ELF-1 (cell line): ENCODE data around the gene KRT78.
"Not testable (repeated sequence)": the region's sequence is repeated elsewhere in the genome, so short reads cannot be mapped to it uniquely, and the experiment has no call there.

Source experiments
- DNase-seq: peaks from one replicate; pipeline ENCODE4 v3.0.0-alpha.2; 2016; ENCODE audit warnings: low read depth, low spot score

The KRT78 gene

GRCh38 chr12:52848661-52849255 is at the start of gene KRT78:
Gene KRT78, minus strand, starts transcription at chr12:52848994. Its CDS starts 64 bp downstream, at chr12:52848930.
- peak; percentile 18 for DNase-seq

- peak; percentile 53 for DNase-seq
These were observed 47.7 kb upstream of the KRT78 start for GRCh38 chr12:52896190-52897100.

DNA sequence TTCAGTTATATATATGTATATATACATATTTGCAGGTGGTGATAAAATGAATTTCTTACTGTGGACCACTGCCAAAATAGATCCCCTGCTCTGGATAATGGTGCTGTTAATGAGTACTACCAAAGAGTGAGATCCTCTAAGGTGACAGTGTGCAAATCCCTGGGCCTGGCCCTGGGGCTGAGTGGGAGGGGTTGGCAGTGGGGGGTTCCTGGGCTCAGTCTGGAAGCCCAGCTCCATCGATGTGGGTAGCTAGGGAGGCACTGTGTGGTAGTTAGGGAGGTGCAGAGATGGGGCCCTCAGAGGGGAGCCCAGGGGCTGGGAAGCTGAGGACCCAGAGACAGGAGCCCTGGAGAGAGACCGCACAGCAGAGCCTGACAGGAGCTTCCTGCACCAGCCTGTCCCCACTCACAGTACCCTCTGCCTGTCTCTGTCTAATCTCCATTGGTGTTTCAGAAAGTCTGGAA is 47.0 kb upstream of the KRT78 start:
- peak; percentile 78 for DNase-seq

- no peak for DNase-seq
These were observed 44.2 kb upstream of the KRT78 start for GRCh38 chr12:52892974-52893373.

- DNase-seq, result no peak
These were observed 43.5 kb upstream of the KRT78 start for GRCh38 chr12:52892207-52892852.

DNA sequence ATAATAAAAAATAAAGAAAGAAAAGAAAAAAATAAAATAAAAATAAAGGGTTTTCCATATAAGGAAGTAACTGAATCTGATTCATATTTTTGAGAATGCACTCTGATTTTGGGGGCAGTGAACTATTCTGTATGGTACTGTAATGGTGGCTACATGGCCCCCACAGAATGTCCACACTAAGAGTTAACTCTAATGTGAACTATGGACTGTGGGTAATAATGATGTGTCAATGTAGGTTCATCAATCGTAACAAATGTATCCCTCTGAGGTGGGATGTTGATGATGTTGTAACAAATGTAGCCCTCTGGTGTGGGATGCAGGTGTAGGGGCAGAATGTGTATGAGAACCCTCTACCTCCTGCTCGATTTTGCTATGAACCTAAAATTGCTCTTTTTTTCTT is 42.2 kb upstream of the KRT78 start:
- no peak for DNase-seq

DNA sequence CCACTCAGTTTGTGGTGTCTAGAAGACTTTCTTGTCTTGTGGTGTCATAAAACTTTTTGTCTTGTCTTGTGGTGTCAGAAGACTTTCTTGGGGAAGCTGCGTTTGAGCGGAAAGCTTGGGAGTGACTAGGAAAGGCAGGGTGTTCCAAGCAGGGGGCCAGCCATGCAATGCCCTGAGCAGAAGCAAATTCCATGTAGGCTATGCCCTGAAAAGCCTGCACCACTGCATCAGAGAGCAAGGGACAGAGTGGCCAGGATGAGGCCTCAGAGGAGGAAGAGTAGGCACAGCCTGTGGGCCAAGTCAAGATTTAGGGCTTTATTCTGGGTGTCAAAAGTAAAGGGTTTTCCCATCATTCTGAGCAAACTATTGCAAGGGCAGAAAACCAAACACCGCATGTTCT is 41.6 kb upstream of the KRT78 start:
- no peak for DNase-seq

DNA sequence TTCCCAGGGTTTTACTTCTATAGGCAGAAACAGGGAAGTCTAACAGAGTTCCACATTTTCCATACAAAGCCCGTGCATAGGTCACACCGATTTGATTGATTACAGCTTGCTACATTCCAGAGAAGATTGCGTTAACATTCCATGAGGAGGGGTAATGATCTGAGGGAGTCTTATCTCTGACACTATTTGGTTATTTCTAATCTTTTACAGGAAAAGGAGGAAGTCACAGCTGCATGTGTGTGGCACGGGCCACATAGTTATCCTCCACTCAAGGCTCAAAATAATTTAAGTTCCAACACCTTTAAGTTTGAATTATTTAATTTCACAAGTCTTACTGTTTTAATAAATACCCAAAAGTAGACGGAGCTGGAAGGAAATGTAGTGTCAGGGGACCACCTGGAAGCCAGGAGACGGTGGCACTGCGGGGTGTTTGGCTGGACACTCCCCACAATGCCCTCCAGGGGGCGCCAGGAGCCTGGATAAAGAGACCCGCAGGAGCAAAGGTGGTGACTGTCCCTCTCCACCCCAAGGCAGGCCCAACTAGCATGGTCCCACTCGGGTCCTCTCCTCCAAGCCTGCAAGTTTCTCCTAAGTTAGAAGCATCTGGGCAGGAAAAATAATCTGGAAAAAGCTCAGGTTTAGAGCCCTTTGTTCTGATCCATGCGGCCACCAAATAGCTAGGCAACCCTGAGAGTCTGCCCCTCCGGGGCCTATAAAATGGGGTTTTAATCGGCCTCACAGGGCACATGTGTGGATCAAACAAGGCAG is 35.9 kb upstream of the KRT78 start:
- peak; percentile 94 for DNase-seq

DNA sequence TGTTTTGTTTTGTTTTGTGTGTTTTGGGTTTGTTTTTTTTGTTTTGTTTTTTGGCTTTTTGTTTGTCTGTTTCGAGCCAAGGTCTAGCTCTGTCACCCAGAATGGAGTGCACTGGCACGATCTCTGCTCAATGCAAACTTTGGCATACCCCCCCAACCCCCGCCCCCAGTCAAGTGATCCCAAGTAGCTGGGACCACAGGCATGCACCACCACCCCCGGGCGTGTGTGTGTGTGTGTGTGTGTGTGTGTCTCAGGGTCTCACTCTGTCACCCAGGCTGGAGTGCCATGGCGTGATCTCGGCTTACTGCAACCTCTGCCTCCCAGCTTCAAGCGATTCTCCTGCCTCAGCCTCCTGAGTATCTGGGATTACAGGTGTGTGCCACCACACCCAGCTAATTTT is 31.7 kb upstream of the KRT78 start:
- DNase-seq, result not testable (repeated sequence)

DNA sequence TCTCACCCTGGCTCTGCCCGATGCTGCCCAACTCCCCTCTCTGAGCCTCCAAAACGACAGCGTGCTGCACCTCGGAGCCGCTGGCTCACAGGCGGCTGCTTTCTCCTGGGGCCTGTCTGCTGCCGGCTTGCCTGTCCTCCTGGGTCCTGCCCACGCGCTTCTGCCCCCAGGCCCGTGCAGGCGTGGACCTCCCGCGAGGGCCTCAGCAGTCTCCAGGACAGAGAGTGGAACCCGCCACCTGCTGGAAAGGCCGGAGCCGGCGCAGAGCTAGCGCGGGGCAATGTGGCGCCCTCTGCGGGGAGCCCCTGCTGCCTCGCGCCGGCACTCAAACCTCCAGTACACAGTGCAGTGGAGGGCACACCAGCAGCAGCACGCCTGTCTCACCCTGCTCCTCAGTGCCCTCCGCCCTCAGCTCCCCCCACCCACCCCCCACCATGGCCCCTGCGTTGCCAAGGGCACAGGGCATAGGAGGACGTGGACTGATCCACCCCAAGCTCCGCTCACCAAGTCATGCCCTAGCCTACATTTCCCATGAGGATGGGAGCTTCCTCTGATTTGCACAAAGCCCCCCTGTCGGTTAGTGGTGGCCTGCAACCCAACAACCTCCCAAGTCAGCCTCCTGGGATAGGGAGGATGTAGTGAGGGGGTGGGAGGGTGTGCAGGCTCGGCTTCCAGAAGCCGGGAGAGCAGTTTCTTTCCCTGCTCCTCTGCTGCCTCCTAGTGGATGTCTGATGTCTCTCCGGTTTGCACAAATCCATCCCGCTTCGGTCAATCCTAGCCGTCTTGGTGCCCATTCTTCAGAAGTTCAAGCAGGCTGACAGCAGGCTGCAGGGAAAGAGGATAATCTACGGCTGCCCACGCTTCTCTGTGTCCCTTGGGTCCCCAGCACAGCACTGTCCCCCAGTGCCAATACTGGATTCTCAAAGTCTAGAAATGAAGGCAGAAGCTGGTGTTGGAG is 30.9 kb upstream of the KRT78 start:
- peak; percentile 96 for DNase-seq

DNA sequence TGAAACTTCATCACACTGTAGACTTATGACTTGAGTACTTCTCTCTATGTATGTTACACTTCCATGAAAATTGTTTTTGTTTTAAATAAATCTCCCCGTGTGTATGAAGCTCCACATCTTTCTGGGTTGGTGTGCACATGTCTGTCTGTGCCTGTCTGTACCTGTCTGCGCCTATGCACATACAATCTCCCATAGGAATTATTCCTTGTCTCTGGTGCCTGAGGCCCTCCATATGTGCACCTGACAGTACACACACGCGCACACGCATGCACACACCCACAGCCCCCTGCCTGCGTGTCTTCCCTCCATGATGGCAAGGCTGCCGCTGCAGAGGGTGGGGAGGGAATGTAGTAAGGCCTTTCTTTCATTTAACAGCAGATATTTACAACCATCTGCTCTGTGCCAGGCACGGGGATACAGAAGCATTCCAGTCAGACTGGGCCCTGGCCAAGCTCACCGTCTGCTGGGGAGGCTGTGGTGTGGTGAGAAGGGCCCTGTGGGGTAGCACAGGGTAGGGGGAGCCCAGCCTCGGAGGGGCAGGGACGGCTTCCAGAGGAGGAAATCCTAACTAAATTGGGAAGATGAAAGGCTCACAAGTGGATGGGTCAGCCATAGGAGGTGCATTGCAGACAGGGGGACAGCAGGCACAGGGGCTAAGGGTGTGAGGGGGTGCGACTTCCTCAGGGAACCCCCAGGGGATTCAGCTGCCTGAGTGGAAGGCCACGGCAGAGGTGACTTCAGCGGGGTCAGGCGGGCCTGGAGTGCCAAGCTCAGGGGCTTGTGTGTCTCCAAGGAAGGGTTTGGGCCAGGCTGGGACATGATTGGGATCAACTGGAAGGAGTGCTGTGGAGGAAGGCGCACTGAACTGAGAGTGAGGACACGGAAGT is 30.0 kb upstream of the KRT78 start:
- DNase-seq, result no peak

GRCh38 chr12:52877242-52877641 is 28.4 kb upstream of the KRT78 start:
- DNase-seq, result no peak

GRCh38 chr12:52876372-52876771 is 27.6 kb upstream of the KRT78 start:
- no peak for DNase-seq

DNA sequence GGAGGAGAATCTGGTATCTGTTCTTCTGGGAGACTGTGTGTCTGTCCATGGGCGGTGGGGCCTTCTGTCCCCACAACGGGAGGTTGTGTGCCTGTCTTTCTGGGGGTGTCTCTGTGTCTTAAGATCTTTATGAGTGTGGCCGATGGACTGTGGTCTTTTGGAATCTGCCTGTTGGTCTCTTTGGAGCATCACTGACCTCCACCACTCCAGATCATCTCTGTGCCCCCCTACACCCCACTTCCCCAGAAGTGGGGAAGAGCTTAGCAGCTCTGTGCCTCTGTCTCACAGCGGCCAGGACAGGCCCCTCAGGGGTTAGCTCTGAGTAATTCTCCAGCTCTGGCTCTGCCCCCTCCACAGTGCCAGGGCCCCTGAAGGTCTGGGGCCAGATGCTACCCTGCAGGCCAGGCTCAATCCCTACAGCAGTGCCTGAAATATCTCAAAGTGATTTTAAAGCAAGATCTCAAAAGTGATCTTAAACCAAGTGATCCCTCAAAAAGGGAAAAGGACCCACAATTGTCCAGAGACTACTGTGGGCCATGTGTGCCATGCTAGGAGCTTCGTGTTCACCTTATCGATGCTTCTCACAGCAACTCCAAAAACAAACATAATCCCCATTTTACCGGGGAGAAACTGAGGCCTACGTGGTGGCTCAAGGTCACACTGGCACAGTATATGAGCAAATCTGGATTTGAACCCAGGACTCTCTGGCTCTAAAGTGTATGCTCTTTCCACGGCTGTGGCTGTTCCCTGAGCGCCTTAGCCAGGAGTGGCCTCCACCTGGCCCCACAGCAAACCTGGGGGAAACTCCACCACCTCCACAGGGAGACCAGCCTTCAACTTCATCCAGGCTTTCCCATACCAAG is 26.0 kb upstream of the KRT78 start:
- no peak for DNase-seq

GRCh38 chr12:52873832-52874572 is 25.2 kb upstream of the KRT78 start:
- DNase-seq, result peak; percentile 67

GRCh38 chr12:52873513-52873831 is 24.7 kb upstream of the KRT78 start:
- no peak for DNase-seq

- DNase-seq, result no peak
These were observed 24.0 kb upstream of the KRT78 start for GRCh38 chr12:52872644-52873389.
